ENCODE data around the gene NXPH1.
A peak's percentile ranks its signal among the peaks of the same experiment; 100 is the strongest.

The NXPH1 gene

DNA sequence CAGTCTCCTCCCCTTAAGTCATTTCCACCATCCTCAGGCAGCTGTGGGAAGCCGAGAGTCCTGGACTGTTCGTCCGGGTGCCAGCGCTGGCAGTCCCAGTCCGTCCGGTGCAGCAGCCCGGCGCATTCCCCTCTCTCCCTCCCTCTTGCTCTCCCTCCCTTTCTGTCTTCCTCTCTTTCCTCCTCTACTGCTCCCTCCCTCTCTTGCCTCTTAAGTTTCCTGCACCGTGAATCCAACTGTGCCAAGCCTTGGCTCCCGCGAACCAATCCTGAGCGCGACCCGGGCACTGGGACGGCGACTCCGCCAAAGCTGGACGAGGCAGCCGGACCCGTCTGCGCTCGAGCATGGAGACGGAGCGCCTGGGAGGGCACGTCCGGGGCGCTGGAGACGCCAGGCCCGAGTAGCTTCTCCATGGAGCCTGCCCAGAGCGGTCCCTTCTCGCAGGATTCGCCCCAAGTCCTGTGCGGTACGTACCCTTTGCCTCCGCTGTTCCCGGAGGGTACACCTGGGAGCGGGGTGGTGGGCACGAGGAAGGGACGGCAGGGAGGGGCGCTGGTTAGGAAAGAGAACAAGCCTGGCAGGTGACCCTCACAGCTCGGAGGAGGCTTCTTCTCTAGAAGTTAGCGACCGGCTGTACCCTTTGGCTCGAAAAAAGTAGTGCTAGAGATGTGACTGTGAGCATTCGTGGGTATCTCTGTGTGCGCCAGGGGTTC lies 1.0 kb downstream of the NXPH1 start:
- Mint-ChIP-seq H3K4me1 (peaks cover 29% of the 10 kb centered on the region), H3K27me3 (ENCODE audit: low read depth, poor library complexity) (peaks cover 100% of the 10 kb centered on the region), H3K27ac (no peak overlapping the region), H3K4me3 (peak overlapping the region; percentile 67), H3K36me3 (ENCODE audit: low read depth) (no peaks in the 10 kb centered on the region), H3K9me3 (no peaks in the 10 kb centered on the region)
- TF ChIP-seq, protein P1, sequence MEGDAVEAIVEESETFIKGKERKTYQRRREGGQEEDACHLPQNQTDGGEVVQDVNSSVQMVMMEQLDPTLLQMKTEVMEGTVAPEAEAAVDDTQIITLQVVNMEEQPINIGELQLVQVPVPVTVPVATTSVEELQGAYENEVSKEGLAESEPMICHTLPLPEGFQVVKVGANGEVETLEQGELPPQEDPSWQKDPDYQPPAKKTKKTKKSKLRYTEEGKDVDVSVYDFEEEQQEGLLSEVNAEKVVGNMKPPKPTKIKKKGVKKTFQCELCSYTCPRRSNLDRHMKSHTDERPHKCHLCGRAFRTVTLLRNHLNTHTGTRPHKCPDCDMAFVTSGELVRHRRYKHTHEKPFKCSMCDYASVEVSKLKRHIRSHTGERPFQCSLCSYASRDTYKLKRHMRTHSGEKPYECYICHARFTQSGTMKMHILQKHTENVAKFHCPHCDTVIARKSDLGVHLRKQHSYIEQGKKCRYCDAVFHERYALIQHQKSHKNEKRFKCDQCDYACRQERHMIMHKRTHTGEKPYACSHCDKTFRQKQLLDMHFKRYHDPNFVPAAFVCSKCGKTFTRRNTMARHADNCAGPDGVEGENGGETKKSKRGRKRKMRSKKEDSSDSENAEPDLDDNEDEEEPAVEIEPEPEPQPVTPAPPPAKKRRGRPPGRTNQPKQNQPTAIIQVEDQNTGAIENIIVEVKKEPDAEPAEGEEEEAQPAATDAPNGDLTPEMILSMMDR (IDR thresholded peaks at IDR 0.05), result no peak
- peak; percentile 33 for DNase-seq

DNA sequence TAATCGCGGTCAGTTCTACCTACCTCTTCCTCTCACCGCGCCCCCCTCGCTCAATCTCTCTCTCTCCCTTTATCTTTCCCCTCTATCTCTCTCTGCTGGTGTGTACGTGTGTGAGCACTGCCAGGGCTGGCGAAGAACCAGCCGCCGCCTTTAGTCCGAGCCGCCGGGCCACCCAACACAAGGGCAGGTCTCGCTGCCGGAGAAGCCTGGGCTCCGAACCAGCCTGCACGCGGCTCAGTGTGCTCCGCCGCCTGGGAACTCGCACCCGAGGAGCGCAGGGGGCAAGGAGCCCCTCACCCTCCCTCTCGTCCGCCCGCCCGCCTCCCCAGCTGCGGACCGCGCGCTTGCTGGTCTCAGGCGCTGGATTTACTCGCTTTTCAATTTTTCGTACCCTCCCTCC lies 1.7 kb downstream of the NXPH1 start:
- TF ChIP-seq, protein P1 (IDR thresholded peaks at IDR 0.05), result no peak
- Mint-ChIP-seq H3K27me3 (ENCODE audit: low read depth, poor library complexity) (peaks cover 100% of the 10 kb centered on the region), H3K4me3 (no peak overlapping the region), H3K9me3 (no peaks in the 10 kb centered on the region), H3K36me3 (ENCODE audit: low read depth) (no peaks in the 10 kb centered on the region), H3K4me1 (peaks cover 29% of the 10 kb centered on the region), H3K27ac (no peak overlapping the region)
- peak; percentile 15 for DNase-seq

DNA sequence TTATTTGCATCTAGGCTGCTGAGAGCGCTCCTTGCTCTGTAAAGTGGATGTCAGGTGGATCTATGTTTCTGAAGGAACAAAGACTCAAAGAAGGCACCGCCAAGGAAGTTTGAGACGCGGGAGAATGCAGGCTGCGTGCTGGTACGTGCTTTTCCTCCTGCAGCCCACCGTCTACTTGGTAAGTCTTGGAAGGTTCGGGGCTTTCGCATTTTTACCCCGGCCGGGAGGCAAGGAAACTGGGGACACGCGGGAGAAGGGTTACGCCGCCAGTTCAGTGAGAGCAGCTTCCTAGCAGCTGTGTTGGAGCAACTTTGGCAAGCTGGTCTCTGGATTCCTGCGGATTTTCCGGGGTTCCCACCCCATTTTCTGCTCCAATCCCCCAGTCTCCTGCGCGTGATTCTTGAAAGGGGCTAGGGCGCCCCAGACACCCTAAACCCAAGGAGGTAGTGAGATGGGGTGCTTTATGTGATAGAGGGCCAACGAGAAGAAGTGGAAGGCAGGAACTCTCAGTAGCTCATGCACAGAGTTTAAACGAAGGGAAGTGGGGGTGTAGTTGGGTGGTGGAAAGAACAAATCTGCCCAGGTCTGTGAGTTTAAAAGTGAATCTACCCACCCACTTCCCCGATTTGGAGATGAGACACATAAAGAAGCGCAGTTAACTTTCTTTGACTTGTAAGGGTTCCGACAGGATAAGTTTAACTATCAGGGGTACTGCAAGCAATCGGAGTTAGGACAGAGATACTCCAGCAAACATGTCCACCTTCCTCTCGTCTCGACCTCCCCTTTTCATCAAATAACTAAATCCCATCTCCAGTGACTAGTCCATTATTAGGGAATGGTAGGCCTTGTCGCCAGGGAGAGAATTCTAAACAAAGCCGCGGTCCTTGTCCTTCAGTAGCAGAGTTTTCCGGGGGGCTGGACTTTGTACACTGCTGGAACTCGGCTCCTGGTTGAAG lies 2.5 kb downstream of the NXPH1 start:
- Mint-ChIP-seq H3K9me3 (no peaks in the 10 kb centered on the region), H3K27ac (no peak overlapping the region), H3K36me3 (ENCODE audit: low read depth) (no peaks in the 10 kb centered on the region), H3K4me3 (no peak overlapping the region), H3K27me3 (ENCODE audit: low read depth, poor library complexity) (peaks cover 100% of the 10 kb centered on the region), H3K4me1 (peaks cover 32% of the 10 kb centered on the region)
- no peak for DNase-seq
- TF ChIP-seq, protein P1 (IDR thresholded peaks at IDR 0.05), result no peak

DNA sequence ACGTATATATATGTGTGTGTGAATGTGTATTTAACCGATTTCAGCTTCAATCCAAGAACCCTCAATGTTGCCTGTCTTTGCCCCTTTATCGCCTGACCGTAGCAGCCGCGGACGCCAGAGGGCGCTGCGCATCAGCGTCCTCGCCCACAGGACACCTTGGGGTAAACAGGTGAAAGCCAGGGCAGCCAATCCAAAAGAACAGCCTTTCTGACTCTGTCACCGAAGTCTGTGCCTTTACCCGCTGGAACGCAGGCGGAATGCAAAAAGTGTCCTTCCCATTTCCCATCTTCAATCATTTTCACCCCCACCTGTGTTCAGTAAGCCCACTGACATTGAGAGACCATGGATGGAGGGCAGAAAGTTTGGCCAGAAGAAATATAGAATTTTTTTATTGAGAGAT lies 3.6 kb downstream of the NXPH1 start:
- peaks cover 100% of the 10 kb centered on the region for H3K27me3 Mint-ChIP-seq (ENCODE audit: low read depth, poor library complexity)
- TF ChIP-seq, protein P1 (IDR thresholded peaks at IDR 0.05), result peak; percentile 89
- DNase-seq, result peak; percentile 78
- no peaks in the 10 kb centered on the region for H3K9me3 Mint-ChIP-seq
- H3K4me1 Mint-ChIP-seq, result peaks cover 38% of the 10 kb centered on the region
- no peak overlapping the region for H3K4me3 Mint-ChIP-seq
- no peaks in the 10 kb centered on the region for H3K36me3 Mint-ChIP-seq (ENCODE audit: low read depth)
- H3K27ac Mint-ChIP-seq, result no peak overlapping the region

DNA sequence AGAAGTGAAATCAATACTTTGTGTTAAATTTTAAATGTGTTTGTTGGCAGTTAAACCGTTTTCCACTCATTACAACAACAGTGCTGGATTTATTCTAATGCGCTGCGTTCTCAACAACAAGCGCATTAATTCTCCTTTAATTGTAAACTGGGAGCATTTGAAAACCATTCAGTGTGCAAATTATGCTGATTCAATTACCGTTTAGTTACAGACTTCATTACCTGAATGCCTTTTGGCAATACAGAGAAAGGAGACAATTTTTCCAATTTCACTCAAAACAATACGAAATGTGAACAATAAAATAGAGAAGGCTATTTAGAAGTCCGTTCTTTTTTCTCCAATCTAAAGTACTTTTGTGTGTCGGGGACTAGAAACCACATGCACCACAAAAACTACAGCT lies 4.2 kb downstream of the NXPH1 start:
- Mint-ChIP-seq H3K36me3 (ENCODE audit: low read depth) (no peaks in the 10 kb centered on the region), H3K27me3 (ENCODE audit: low read depth, poor library complexity) (peaks cover 100% of the 10 kb centered on the region), H3K9me3 (no peaks in the 10 kb centered on the region), H3K4me3 (no peak overlapping the region), H3K27ac (no peak overlapping the region), H3K4me1 (peaks cover 39% of the 10 kb centered on the region)
- TF ChIP-seq, protein P1 (IDR thresholded peaks at IDR 0.05), result no peak
- DNase-seq, result no peak

Data from nephron progenitor cell (in vitro differentiated cells).